Stimulated activated CD8-positive, alpha-beta memory T cell treated with anti-CD3 and anti-CD28 coated beads, Interleukin-12 subunit alpha, Interleukin-12 subunit beta, amount 100 ng/mL, for 24 hours (primary cell): ENCODE results near the gene ARHGAP20.

Experiments used
- DNase-seq: peaks from one replicate; pipeline ENCODE4 v3.0.0-alpha.2; 2020; ENCODE audit errors: extremely low read depth

The ARHGAP20 gene

GRCh38 chr11:110527146-110527545 is 185.1 kb downstream of the ARHGAP20 start:
- no peak for DNase-seq
